ENCODE results near the gene DLK1.

DLK1 gene

GRCh38 chr14:100692256-100692655 is 34.4 kb upstream of the DLK1 start:
- no peak overlapping the region for H3K4me3 ChIP-seq (ENCODE audit: low read length)
- DNase-seq (ENCODE audit: low read depth, low spot score): no peak

GRCh38 chr14:100692859-100693558 is 33.7 kb upstream of the DLK1 start:
- H3K4me3 ChIP-seq (ENCODE audit: low read length): no peak overlapping the region
- DNase-seq (ENCODE audit: low read depth, low spot score): no peak

GRCh38 chr14:100693877-100694578 is 32.7 kb upstream of the DLK1 start:
- no peak overlapping the region for H3K4me3 ChIP-seq (ENCODE audit: low read length)
- no peak for DNase-seq (ENCODE audit: low read depth, low spot score)

GRCh38 chr14:100694579-100695422 is 31.9 kb upstream of the DLK1 start:
- no peak overlapping the region for H3K4me3 ChIP-seq (ENCODE audit: low read length)
- no peak for DNase-seq (ENCODE audit: low read depth, low spot score)

GRCh38 chr14:100695423-100695738 is 31.3 kb upstream of the DLK1 start:
- H3K4me3 ChIP-seq (ENCODE audit: low read length): no peak overlapping the region
- no peak for DNase-seq (ENCODE audit: low read depth, low spot score)

GRCh38 chr14:100696008-100696407 is 30.7 kb upstream of the DLK1 start:
- DNase-seq (ENCODE audit: low read depth, low spot score): no peak
- H3K4me3 ChIP-seq (ENCODE audit: low read length): no peak overlapping the region

GRCh38 chr14:100696590-100696989 is 30.1 kb upstream of the DLK1 start:
- DNase-seq (ENCODE audit: low read depth, low spot score): no peak
- no peak overlapping the region for H3K4me3 ChIP-seq (ENCODE audit: low read length)

GRCh38 chr14:100698066-100698465 is 28.6 kb upstream of the DLK1 start:
- no peak overlapping the region for H3K4me3 ChIP-seq (ENCODE audit: low read length)

GRCh38 chr14:100698666-100699448 is 27.8 kb upstream of the DLK1 start:
- DNase-seq (ENCODE audit: low read depth, low spot score): no peak
- no peak overlapping the region for H3K4me3 ChIP-seq (ENCODE audit: low read length)

More at GRCh38 chr14:100698066-100698465, 28.6 kb upstream of the DLK1 start:
- DNase-seq (ENCODE audit: low read depth, low spot score): no peak

- no peak overlapping the region for H3K4me3 ChIP-seq (ENCODE audit: low read length)
- no peak for DNase-seq (ENCODE audit: low read depth, low spot score)
Measured at GRCh38 chr14:100701314-100701713, 25.4 kb upstream of the DLK1 start.

GRCh38 chr14:100702590-100702989 is 24.1 kb upstream of the DLK1 start:
- DNase-seq (ENCODE audit: low read depth, low spot score): no peak
- no peak overlapping the region for H3K4me3 ChIP-seq (ENCODE audit: low read length)

- no peak overlapping the region for H3K4me3 ChIP-seq (ENCODE audit: low read length)
- DNase-seq (ENCODE audit: low read depth, low spot score): no peak
Measured at GRCh38 chr14:100703386-100704220, 23.1 kb upstream of the DLK1 start.

GRCh38 chr14:100706200-100706599 is 20.5 kb upstream of the DLK1 start:
- no peak overlapping the region for H3K4me3 ChIP-seq (ENCODE audit: low read length)
- DNase-seq (ENCODE audit: low read depth, low spot score): no peak

GRCh38 chr14:100706860-100707259 is 19.8 kb upstream of the DLK1 start:
- DNase-seq (ENCODE audit: low read depth, low spot score): no peak
- no peak overlapping the region for H3K4me3 ChIP-seq (ENCODE audit: low read length)

- no peak overlapping the region for H3K4me3 ChIP-seq (ENCODE audit: low read length)
- DNase-seq (ENCODE audit: low read depth, low spot score): no peak
Measured at GRCh38 chr14:100708425-100709288, 18.0 kb upstream of the DLK1 start.

- no peak for DNase-seq (ENCODE audit: low read depth, low spot score)
- no peak overlapping the region for H3K4me3 ChIP-seq (ENCODE audit: low read length)
Measured at GRCh38 chr14:100709289-100710284, 17.1 kb upstream of the DLK1 start.

GRCh38 chr14:100710391-100710790 is 16.3 kb upstream of the DLK1 start:
- H3K4me3 ChIP-seq (ENCODE audit: low read length): no peak overlapping the region
- no peak for DNase-seq (ENCODE audit: low read depth, low spot score)

Measured in Jurkat, Clone E6-1 (cell line).